WERI-Rb-1 (cell line): ENCODE measurements around the gene ITFG1.
"Not testable (repeated sequence)": the region's sequence is repeated elsewhere in the genome, so short reads cannot be mapped to it uniquely, and the experiment has no call there.

Experiments
- DNase-seq: peaks from one replicate; pipeline ENCODE4 v3.0.0-alpha.2; 2020
- H3K27ac ChIP-seq: fragments of 250-450 bp; sonication (Bioruptor Pico); 2 replicates; pipeline ENCODE4 v1.5.1; 2020; ENCODE audit warnings: mild to moderate bottlenecking, moderate library complexity
- H3K27me3 ChIP-seq: fragments of 250-450 bp; sonication (Bioruptor Pico); 2 replicates; pipeline ENCODE4 v1.5.1; 2021; ENCODE audit warnings: mild to moderate bottlenecking, low read depth, moderate library complexity; ENCODE audit not compliant: insufficient read depth, severe bottlenecking
- H3K36me3 ChIP-seq: fragments of 250-450 bp; sonication (Bioruptor Pico); 2 replicates; pipeline ENCODE4 v1.5.1; 2020; ENCODE audit warnings: mild to moderate bottlenecking, moderate library complexity
- H3K4me3 ChIP-seq: 2 replicates; pipeline ENCODE4 v1.5.1; 2011; ENCODE audit warnings: low read depth, mild to moderate bottlenecking, control low read depth, low read length
- H3K9me3 ChIP-seq: fragments of 250-450 bp; sonication (Bioruptor Pico); 2 replicates; pipeline ENCODE4 v1.5.1; 2021; ENCODE audit warnings: mild to moderate bottlenecking, moderate library complexity; ENCODE audit not compliant: severe bottlenecking
- CTCF ChIP-seq: IDR thresholded peaks from 2 replicates; pipeline ENCODE4 v1.5.1; 2011; ENCODE audit warnings: low read depth, mild to moderate bottlenecking, control low read depth, inconsistent platforms, low read length

The ITFG1 gene

GRCh38 chr16:47175152-47175551, 285.7 kb downstream of the ITFG1 start:
- Histone ChIP-seq H3K27me3 (no peaks in the 10 kb centered on the region), H3K36me3 (no peaks in the 10 kb centered on the region), H3K4me3 (no peak overlapping the region), H3K27ac (no peak overlapping the region), H3K9me3 (no peaks in the 10 kb centered on the region)
- TF ChIP-seq CTCF = no peak
- DNase-seq = no peak

- Histone ChIP-seq H3K4me3 (no peak overlapping the region), H3K36me3 (0 out of 2 replicates have a peak, but pooled peaks cover 2% of the 10 kb centered on the region), H3K27me3 (no peaks in the 10 kb centered on the region), H3K9me3 (no peaks in the 10 kb centered on the region), H3K27ac (no peak overlapping the region)
- TF ChIP-seq CTCF = no peak
- no peak for DNase-seq
Measured at GRCh38 chr16:47162670-47163420, 298.0 kb downstream of the ITFG1 start.

- Histone ChIP-seq H3K4me3 (no peak overlapping the region), H3K9me3 (no peaks in the 10 kb centered on the region), H3K27ac (no peak overlapping the region), H3K27me3 (no peaks in the 10 kb centered on the region), H3K36me3 (peaks cover 2% of the 10 kb centered on the region; the same call in 1 of the 2 replicates)
- no peak for DNase-seq
- TF ChIP-seq CTCF = no peak
Measured at GRCh38 chr16:47161464-47161863, 299.4 kb downstream of the ITFG1 start.

GRCh38 chr16:47160422-47160821, 300.4 kb downstream of the ITFG1 start:
- Histone ChIP-seq H3K36me3 (peaks cover 2% of the 10 kb centered on the region; the same call in 1 of the 2 replicates), H3K4me3 (no peak overlapping the region), H3K27me3 (no peaks in the 10 kb centered on the region), H3K27ac (no peak overlapping the region), H3K9me3 (no peaks in the 10 kb centered on the region)
- TF ChIP-seq CTCF = no peak
- no peak for DNase-seq

- H3K9me3 ChIP-seq = no peaks in the 10 kb centered on the region
- H3K36me3 ChIP-seq = peaks cover 2% of the 10 kb centered on the region; the same call in 1 of the 2 replicates
- H3K4me3 ChIP-seq = no peak overlapping the region
- H3K27ac ChIP-seq = no peak overlapping the region
- no peak for DNase-seq
- TF ChIP-seq CTCF = no peak
- H3K27me3 ChIP-seq = no peaks in the 10 kb centered on the region
Measured at GRCh38 chr16:47158992-47159391, 301.9 kb downstream of the ITFG1 start.

GRCh38 chr16:47156680-47157215, 304.1 kb downstream of the ITFG1 start:
- no peak for DNase-seq
- TF ChIP-seq CTCF = no peak

GRCh38 chr16:47152501-47152900, 308.4 kb downstream of the ITFG1 start:
- not testable (repeated sequence) for H3K27me3 ChIP-seq, H3K27ac ChIP-seq, H3K9me3 ChIP-seq, DNase-seq, H3K4me3 ChIP-seq, H3K36me3 ChIP-seq

More at GRCh38 chr16:47156680-47157215, 304.1 kb downstream of the ITFG1 start:
- Histone ChIP-seq H3K4me3 (no peak overlapping the region), H3K27ac (no peak overlapping the region), H3K9me3 (no peaks in the 10 kb centered on the region), H3K27me3 (no peaks in the 10 kb centered on the region), H3K36me3 (peaks cover 2% of the 10 kb centered on the region; the same call in 1 of the 2 replicates)
